Liver (tissue), 3 donors: ENCODE measurements around the gene LRPAP1.

Experiments used
- EGR1 ChIP-seq, 2 donors: IDR thresholded peaks; 2 replicates each; pipeline ENCODE4 v1.6.1; 2016 to 2018; ENCODE audit warnings: antibody characterized with exemption in 2 of 2, low read depth in 2 of 2
- JUND ChIP-seq, 2 donors: IDR thresholded peaks; 2 replicates each; pipeline ENCODE4 v1.6.1; 2016; ENCODE audit warnings: antibody characterized with exemption in 2 of 2
- SP1 ChIP-seq: IDR thresholded peaks from 2 replicates; pipeline ENCODE4 v1.6.1; 2018; ENCODE audit warnings: antibody characterized with exemption, mild to moderate bottlenecking
- YY1 ChIP-seq: IDR thresholded peaks from 2 replicates; pipeline ENCODE4 v1.6.1; 2016; ENCODE audit warnings: antibody characterized with exemption, mild to moderate bottlenecking
- TF ChIP-seq, protein P1 (sequence below): IDR thresholded peaks from 2 replicates; pipeline ENCODE4 v1.6.1; 2016; ENCODE audit warnings: antibody characterized with exemption
- TF ChIP-seq, protein P2 (sequence below): fragments of 150-350 bp; IDR thresholded peaks from 2 replicates; pipeline ENCODE4 v1.5.1; 2017; ENCODE audit warnings: improper control_type of control experiment, low read depth, low read length; ENCODE audit not compliant: missing input control
- TF ChIP-seq, protein P3 (sequence below): IDR thresholded peaks from 2 replicates; pipeline ENCODE4 v1.6.1; 2016; ENCODE audit warnings: antibody characterized with exemption
- donor health status: healthy.
- donor health status: healthy.

DNA sequence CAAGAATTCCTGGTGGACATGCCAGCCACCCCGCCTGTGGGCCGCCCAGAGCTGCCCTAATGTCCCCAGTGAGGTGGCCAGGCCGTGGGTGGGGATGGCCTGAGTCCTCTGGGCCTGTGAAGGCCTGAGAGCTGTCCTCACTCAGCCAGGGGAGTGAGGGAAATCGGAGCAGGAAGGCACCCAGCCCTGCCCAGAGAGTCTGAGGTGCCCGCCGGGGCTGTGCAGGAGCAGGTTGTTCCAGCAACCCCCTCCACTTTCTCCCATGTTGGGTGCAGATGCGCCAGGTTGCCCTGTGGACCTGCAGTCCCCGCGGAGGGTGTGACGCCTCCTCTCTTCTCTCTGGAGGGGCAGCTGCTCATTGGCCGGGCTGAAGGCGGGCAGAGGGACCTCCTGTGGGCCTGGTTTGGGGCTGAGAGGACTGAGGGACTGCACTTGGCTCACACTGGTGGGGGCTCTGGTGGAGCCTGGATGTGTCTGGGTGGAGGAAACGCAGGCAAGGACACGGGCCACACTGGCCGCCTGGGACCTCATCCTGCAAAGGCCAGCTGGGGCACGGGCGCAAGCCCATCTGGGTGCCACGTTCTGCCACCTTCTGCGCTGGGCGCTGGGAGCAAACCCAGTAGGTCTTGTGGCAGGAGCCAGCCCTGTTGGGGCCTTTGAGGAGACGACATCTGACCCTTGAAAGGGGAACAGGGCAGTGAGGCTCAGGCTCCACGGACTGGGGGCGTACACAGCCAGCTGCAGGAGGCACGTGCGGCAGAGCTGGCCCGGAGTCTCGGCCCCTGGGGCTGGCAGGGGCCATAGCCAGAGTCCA is 55.1 kb downstream of the LRPAP1 start:
- TF ChIP-seq, protein P1, sequence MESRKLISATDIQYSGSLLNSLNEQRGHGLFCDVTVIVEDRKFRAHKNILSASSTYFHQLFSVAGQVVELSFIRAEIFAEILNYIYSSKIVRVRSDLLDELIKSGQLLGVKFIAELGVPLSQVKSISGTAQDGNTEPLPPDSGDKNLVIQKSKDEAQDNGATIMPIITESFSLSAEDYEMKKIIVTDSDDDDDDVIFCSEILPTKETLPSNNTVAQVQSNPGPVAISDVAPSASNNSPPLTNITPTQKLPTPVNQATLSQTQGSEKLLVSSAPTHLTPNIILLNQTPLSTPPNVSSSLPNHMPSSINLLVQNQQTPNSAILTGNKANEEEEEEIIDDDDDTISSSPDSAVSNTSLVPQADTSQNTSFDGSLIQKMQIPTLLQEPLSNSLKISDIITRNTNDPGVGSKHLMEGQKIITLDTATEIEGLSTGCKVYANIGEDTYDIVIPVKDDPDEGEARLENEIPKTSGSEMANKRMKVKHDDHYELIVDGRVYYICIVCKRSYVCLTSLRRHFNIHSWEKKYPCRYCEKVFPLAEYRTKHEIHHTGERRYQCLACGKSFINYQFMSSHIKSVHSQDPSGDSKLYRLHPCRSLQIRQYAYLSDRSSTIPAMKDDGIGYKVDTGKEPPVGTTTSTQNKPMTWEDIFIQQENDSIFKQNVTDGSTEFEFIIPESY = no peak
- TF ChIP-seq, protein P2, sequence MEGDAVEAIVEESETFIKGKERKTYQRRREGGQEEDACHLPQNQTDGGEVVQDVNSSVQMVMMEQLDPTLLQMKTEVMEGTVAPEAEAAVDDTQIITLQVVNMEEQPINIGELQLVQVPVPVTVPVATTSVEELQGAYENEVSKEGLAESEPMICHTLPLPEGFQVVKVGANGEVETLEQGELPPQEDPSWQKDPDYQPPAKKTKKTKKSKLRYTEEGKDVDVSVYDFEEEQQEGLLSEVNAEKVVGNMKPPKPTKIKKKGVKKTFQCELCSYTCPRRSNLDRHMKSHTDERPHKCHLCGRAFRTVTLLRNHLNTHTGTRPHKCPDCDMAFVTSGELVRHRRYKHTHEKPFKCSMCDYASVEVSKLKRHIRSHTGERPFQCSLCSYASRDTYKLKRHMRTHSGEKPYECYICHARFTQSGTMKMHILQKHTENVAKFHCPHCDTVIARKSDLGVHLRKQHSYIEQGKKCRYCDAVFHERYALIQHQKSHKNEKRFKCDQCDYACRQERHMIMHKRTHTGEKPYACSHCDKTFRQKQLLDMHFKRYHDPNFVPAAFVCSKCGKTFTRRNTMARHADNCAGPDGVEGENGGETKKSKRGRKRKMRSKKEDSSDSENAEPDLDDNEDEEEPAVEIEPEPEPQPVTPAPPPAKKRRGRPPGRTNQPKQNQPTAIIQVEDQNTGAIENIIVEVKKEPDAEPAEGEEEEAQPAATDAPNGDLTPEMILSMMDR = no peak
- TF ChIP-seq JUND (IDR thresholded peaks at IDR 0.05) (no peak), YY1 (no peak), SP1 (no peak), EGR1 (IDR thresholded peaks at IDR 0.05; ENCODE audit: low read depth in 2 of 2) (no peak)
- TF ChIP-seq, protein P3, sequence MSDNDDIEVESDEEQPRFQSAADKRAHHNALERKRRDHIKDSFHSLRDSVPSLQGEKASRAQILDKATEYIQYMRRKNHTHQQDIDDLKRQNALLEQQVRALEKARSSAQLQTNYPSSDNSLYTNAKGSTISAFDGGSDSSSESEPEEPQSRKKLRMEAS = no peak
